ENCODE measurements around the gene GDPGP1.

GDPGP1 gene

DNA sequence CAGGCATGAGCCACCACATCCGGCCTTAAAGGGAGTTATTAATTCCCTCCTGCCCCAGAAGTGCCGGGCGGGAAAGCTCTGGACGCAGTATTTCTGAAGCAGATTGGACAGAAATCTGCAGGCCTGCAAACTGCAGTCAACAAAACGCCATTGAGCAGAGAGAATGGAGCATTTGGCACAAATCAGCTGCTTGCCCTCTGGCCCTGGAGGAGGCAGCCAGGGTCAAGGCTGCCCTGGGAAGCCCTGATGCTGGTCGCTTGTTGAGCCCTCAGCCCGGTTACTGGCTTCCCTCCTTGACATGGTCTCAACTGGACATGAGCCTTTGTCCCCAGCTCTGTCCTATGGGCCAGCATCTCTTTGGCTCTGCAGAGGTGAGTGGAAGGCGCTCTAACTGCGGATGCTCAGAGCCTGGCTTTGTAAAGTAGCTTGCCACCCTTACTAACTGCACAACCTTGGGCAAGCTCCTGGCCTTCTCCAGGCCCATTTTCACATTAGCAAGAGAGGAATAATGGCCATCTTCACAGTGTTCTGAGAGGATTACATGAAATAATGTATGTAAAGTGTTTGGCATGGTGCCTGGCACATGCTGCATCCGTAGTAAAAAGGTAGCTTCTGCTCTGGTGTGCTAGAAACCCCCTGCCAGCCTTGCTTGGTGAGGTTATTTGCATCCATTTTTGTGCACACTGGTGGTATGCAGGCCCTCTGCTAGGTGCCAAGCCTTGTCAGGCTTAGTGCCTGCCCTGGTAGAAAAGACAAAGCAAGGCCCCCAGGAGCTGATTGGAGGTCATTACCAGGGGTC lies 28.8 kb upstream of the GDPGP1 start:
- no peak for DNase-seq

DNA sequence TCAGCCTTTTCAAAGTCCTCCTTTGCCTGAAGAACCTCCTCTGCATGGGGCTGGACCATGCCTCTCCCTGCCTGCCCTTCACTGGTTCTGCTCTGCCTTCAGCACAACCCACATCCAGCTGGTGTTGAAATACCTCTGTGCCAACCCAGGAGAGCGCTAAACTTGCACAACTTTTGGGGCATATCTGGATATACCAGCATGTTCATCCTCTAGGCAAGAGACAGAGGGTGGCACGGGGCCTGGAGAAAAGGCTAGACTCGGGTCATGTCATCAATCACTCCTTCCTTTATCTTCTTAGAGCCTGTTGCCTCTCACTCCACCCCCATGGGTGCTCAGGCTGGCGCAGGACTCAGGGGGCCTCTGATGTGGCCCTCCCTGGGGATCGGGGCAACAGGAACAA lies 28.1 kb upstream of the GDPGP1 start:
- no peak for DNase-seq

- no peak for DNase-seq
Observed at GRCh38 chr15:90207252-90207651, 26.8 kb upstream of the GDPGP1 start.

- no peak for DNase-seq
Observed at GRCh38 chr15:90208356-90208755, 25.7 kb upstream of the GDPGP1 start.

GRCh38 chr15:90209591-90209990 lies 24.4 kb upstream of the GDPGP1 start:
- DNase-seq = peak in 1 of 2 experiments; percentile 41

DNA sequence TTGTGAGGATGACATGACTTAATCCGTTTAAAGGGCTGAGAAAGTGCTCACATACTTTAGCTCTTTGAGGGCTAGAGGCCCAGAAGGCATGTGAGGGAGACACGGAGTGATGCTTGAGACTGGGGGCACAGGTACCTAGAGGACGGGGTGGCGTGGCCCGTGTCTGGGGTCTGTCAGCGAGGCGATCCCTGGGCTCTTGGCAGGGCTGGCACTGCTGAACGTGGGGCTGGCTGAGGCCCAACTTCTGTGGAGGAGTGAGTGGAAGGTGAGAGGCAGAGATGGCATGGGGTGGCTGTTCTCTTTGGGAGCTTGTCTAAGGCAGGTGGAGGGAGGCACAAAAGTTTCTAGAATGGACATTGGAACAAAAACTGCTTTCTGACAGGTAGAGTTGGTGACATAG lies 23.4 kb upstream of the GDPGP1 start:
- no peak for DNase-seq

DNA sequence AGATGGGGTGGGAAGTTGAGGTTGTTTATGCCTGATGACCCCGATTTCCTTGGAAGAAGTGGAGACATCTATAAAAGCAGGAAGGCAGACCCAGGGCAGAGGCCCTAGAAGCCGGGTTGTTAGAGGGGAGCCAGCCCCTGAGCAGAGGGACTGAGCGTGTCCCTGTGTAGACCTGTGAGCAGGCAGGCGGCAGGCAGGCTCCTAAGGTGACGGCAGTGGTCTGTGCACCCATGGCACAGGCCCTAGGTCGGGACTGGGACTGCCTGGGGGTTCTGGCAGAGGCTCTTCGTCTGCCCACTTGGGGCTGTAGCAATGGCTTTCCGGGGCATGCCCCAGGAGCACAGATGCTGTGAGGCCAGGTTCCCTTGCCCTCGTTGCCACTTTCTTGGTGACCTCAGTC lies 23.0 kb upstream of the GDPGP1 start:
- no peak for DNase-seq

DNA sequence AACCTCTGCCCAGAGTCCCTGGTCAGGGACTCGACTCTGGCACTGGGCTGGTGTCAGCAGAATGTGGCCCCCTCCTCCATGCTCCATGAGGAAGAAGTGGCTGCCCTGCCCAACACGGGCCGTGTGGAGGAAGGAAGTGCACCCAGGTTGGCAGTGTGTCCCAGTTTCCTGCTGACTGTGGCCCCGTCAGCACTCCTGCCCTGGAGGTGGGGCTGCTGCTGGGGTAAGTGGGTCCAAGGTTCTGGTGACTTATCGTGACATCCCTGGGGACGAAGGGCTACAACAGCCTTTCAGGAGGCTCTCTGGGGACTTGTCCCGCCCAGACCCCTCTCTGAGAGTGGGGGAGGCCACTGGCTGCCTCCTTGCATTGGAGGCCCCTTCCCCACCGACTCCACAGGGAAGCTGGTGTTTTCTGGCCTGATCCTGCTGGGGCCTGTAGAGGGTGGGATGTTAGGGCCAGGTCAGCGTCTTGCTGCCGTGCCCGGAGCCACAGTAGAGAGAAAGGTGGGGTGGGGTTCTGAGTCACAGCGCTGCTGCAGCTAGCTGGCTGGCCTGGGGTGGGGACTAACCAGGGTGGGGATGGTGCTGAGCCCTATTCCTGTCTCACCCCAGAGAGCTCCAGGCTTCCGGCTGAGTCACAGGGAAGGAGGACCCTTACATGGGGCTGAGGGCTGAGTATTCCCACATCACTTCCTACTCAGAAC lies 22.4 kb upstream of the GDPGP1 start:
- peak; percentile 85 to 90 for DNase-seq

- DNase-seq = no peak
Observed at GRCh38 chr15:90212221-90213098, 21.5 kb upstream of the GDPGP1 start.

GRCh38 chr15:90213122-90213817 lies 20.7 kb upstream of the GDPGP1 start:
- DNase-seq = no peak

DNA sequence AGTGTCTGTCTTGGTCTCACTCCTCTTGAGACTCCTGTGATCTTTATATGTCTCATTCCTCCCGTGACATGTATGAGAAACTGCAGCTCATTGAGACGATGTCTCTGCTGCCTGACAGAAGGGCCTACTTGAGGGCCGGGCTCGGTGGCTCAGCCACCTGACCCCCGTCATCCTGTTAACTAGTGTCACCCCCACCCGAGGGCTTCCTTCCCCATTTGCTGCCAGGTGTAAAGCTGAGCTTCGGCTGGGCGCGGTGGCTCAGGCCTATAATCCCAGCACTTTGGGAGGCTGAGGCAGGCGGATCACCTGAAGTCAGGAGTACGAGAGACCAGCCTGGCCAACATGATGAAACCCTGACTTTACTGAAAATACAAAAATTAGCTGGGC lies 20.2 kb upstream of the GDPGP1 start:
- no peak for DNase-seq

- DNase-seq = peak in 1 of 2 experiments; percentile 46
Observed at GRCh38 chr15:90214553-90215196, 19.3 kb upstream of the GDPGP1 start.

GRCh38 chr15:90217671-90218394 lies 16.2 kb upstream of the GDPGP1 start:
- no peak for DNase-seq

GRCh38 chr15:90219421-90220141 lies 14.4 kb upstream of the GDPGP1 start:
- DNase-seq = no peak

GRCh38 chr15:90221246-90221900 lies 12.6 kb upstream of the GDPGP1 start:
- DNase-seq = peak; percentile 34 to 36

GRCh38 chr15:90222547-90222946 lies 11.5 kb upstream of the GDPGP1 start:
- DNase-seq = no peak

DNA sequence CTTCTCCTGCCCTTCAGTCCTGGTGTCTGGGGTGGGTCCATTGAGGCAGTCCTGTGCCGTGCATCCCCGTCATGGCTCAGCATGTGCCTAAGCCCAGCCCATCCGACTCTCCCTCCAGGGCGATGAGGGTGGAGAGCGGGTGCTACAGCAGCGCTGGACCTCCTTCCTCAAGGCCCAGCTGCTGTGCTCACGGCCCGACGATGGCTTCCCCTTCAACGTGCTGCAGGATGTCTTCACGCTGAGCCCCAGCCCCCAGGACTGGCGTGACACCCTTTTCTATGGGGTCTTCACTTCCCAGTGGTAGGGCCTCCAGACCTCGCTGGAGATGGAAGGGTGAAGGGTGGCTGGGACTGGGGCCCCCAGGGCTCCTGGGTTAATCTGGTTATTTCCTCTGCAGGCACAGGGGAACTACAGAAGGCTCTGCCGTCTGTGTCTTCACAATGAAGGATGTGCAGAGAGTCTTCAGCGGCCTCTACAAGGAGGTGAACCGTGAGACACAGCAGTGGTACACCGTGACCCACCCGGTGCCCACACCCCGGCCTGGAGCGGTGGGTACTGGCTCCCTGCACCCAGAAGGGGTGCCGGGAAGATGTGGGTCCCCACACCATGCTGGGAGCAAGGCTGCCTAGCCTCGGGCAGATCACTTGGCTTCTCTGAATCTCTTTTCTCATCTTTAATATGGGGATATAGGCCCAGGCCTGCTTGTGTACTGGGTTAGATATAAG lies 10.4 kb upstream of the GDPGP1 start:
- no peak for DNase-seq

- DNase-seq = no peak
Observed at GRCh38 chr15:90225047-90225446, 9.0 kb upstream of the GDPGP1 start.

DNA sequence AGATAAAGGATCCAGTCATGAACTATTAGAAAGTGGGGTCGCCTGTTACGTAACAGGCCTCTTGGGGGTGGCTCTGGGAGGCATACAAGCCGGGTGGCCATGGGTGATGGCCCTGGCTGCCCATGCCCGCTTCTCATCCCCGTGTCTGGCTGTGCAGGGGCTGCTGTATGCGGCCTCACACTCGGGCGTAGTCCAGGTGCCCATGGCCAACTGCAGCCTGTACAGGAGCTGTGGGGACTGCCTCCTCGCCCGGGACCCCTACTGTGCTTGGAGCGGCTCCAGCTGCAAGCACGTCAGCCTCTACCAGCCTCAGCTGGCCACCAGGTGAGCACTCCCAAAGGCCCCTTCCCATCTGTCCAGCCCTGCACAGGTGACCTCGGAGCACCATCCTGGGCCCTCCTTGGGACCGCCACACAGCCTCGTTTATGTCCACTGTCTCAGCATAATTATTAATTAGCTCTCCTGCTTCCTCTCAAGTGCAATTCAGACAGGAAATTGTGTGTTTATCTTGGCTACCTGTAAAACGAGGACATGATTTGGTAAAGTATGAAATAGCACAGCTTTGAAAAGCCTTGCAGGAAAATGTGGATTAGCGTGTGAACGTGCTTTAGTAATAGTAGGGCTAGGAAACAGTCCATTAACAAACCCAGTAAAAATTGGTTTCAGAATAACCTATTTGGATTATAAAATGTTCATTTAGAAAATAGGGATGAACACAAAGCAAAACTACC lies 8.3 kb upstream of the GDPGP1 start:
- DNase-seq = no peak
